HG03280 (cell line): Measurements from ENCODE around the gene KRT85.
"Not testable (repeated sequence)": the region's sequence is repeated elsewhere in the genome, so short reads cannot be mapped to it uniquely, and the experiment has no call there.

ENCODE experiments used
- ATAC-seq: cut with Tn5 transposase; IDR thresholded peaks from one replicate; pipeline ENCODE4 v1.9.1; 2021; ENCODE audit warnings: mild to moderate bottlenecking, moderate library complexity; ENCODE audit not compliant: unreplicated experiment

KRT85 gene

GRCh38 chr12:52366738-52367485, at the start of gene KRT85:
TSS of gene KRT85 (minus strand) at chr12:52367481. CDS start at chr12:52367405, 76 bp downstream.
- no peak for ATAC-seq

- ATAC-seq = no peak
These were observed 49.5 kb upstream of the KRT85 start for GRCh38 chr12:52416795-52417194.

- ATAC-seq = no peak
These were observed 48.8 kb upstream of the KRT85 start for GRCh38 chr12:52415870-52416750.

GRCh38 chr12:52414936-52415335, 47.7 kb upstream of the KRT85 start:
- ATAC-seq = no peak

- ATAC-seq = no peak
These were observed 46.6 kb upstream of the KRT85 start for GRCh38 chr12:52413782-52414345.

GRCh38 chr12:52413202-52413601, 45.9 kb upstream of the KRT85 start:
- ATAC-seq = no peak

GRCh38 chr12:52411815-52412214, 44.5 kb upstream of the KRT85 start:
- no peak for ATAC-seq

GRCh38 chr12:52410589-52411248, 43.4 kb upstream of the KRT85 start:
- ATAC-seq = not testable (repeated sequence)

- ATAC-seq = no peak
These were observed 40.6 kb upstream of the KRT85 start for GRCh38 chr12:52407918-52408317.

GRCh38 chr12:52405922-52406385, 38.7 kb upstream of the KRT85 start, which contains the start of gene KRT82:
TSS of gene KRT82 (minus strand) at chr12:52406335. CDS start at chr12:52406277, 58 bp downstream.
- ATAC-seq = no peak

GRCh38 chr12:52404951-52405350, 37.7 kb upstream of the KRT85 start:
- no peak for ATAC-seq

- ATAC-seq = no peak
These were observed 36.3 kb upstream of the KRT85 start for GRCh38 chr12:52403561-52403960.

- no peak for ATAC-seq
These were observed 35.7 kb upstream of the KRT85 start for GRCh38 chr12:52402873-52403540.

GRCh38 chr12:52402377-52402776, 35.1 kb upstream of the KRT85 start:
- no peak for ATAC-seq

- no peak for ATAC-seq
These were observed 34.6 kb upstream of the KRT85 start for GRCh38 chr12:52401926-52402325.

GRCh38 chr12:52401526-52401925, 34.2 kb upstream of the KRT85 start:
- ATAC-seq = no peak

- no peak for ATAC-seq
These were observed 33.6 kb upstream of the KRT85 start for GRCh38 chr12:52400906-52401305.

GRCh38 chr12:52399756-52400155, 32.5 kb upstream of the KRT85 start:
- ATAC-seq = no peak

GRCh38 chr12:52398176-52398575, 30.9 kb upstream of the KRT85 start:
- ATAC-seq = no peak

- no peak for ATAC-seq
These were observed 29.4 kb upstream of the KRT85 start for GRCh38 chr12:52396656-52397055.
